ENCODE data around the gene CNN3. TPM values are rescaled to one million over a fixed set of nuclear protein-coding genes. Genes with fewer than 3 reads are reported as not detected.

Gene CNN3
- polyA plus RNA-seq, 2 of the 4 experiments (the other 2 are of a cell fraction) = 61.6 to 83.4 TPM

DNA sequence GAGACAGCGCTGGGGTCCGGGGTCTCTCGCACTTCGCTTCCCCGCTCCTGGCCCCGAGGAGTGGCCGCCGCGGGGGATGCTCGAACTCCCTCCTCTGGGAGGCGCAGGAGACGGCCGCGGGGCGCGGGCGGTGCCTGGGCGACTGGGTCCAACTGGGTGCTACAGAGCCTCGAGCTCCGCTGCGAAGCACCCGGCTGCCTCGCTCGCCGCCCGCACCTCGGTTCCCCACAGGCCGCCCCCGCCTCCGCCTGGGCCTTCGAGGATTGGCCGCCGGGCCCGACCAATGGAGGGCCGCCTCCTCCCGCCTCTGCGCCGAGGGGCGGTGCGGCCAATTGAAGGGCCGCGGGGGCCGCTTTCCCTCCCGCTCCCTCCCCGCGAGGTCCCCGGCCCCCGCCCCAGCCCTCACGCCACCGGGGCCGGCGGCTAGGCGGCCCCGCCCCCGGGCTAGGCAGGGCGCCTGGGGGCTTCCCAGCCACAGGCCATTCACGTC, at the start of gene CNN3 (continued):
- TF ChIP-seq HOXA7 (CRISPR knock-in tag; IDR thresholded peaks at IDR 0.05) (no peak), ZC3H11A (IDR thresholded peaks at IDR 0.05) (no peak), SMC3 (IDR thresholded peaks at IDR 0.05) (no peak), MYC (IDR thresholded peaks at IDR 0.05; ENCODE audit: borderline replicate concordance, low read length) (no peak), CEBPB (IDR thresholded peaks at IDR 0.05) (no peak)
- TF ChIP-seq, protein P1, sequence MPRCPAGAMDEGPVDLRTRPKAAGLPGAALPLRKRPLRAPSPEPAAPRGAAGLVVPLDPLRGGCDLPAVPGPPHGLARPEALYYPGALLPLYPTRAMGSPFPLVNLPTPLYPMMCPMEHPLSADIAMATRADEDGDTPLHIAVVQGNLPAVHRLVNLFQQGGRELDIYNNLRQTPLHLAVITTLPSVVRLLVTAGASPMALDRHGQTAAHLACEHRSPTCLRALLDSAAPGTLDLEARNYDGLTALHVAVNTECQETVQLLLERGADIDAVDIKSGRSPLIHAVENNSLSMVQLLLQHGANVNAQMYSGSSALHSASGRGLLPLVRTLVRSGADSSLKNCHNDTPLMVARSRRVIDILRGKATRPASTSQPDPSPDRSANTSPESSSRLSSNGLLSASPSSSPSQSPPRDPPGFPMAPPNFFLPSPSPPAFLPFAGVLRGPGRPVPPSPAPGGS (IDR thresholded peaks at IDR 0.05) = peak; percentile 54; the same call in 1 of the 3 replicates

DNA sequence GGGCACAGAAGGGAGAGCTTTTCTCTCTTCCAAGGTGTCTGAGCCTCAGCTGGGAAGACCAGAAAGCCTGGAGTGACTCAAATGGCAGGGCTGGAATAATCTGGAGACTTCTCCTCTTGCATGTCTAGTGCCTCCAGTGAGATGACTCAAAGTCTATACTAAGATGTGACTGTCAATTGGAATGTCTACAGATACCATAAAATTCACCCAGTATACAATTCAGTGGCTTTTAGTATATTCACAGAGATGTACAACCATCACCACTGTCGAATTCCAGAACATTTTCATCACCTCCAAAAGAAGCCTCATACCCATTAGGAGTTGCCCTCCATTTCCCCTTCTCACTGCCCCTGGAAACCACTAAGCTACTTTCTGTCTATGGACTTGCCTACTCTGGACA, 47.9 kb upstream of the CNN3 start:
- CTCF ChIA-PET = interaction anchor here (1.0 kb wide), 1 partner anchor 67 kb away, joined by 3 read pairs; no protein-coding TSS in a partner anchor
- Histone ChIP-seq H3K4me3 (no peak overlapping the region), H3K9me3 (no peaks in the 10 kb centered on the region), H3K27ac (no peak overlapping the region; a peak in 1 of 6 replicates), H3K4me1 (peaks cover 16% of the 10 kb centered on the region), H3K4me2 (no peak overlapping the region)
- WGBS (ENCODE audit: missing lambda C conversion rate) = 40% methylated on average over 1 of the region's 1 CpG
- POLR2A ChIA-PET = no interaction called here
- DNase-seq (ENCODE audit: low read depth in 1 of 2, low spot score in 1 of 2) (no peak), FAIRE-seq (no peak), ATAC-seq (peak in 1 of 2 experiments; percentile 50; a peak in 2 of 6 replicates)
- no peak for TF ChIP-seq RNF2 (IDR thresholded peaks at IDR 0.05; ENCODE audit: borderline replicate concordance, low read depth)

DNA sequence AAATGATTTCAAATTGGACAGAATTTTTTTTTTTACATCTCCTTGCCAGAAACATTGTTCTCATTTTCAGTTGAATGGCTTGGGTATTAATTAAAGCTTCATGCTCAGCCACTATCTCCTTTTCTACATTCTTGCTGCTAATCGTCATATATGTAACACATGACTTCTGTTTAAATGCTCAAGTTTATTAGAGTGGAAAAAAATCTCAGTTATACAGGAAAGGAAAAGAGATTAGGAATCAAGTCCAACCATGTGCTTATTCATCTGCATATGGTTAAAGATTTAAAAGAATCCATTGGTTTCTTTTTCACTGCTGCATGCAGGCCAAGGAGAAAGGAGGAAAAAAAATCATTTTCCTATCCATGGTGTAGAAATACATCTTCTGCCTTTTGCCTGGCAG, 47.3 kb upstream of the CNN3 start:
- no peak for ATAC-seq
- no peak overlapping the region for H3K4me2 ChIP-seq
- TF ChIP-seq RNF2 (IDR thresholded peaks at IDR 0.05; ENCODE audit: borderline replicate concordance, low read depth) (no peak), TFCP2L1 (CRISPR knock-in tag; IDR thresholded peaks at IDR 0.05) (no peak), BHLHE40 (IDR thresholded peaks at IDR 0.05; ENCODE audit: low read depth, low read length) (no peak), KDM5A (IDR thresholded peaks at IDR 0.05) (no peak), HOXA7 (CRISPR knock-in tag; IDR thresholded peaks at IDR 0.05) (no peak), POLR2A (IDR thresholded peaks at IDR 0.05; ENCODE audit: low read length) (no peak), FOSL2 (IDR thresholded peaks at IDR 0.05) (no peak), FOSL2 (CRISPR knock-in tag; IDR thresholded peaks at IDR 0.05) (no peak), ZSCAN20 (CRISPR knock-in tag; IDR thresholded peaks at IDR 0.05) (no peak), RAD21 (conservative IDR thresholded peaks at IDR 0.05 in 1 of 2, IDR thresholded peaks at IDR 0.05 in 1 of 2) (no peak), JUNB (IDR thresholded peaks at IDR 0.05) (no peak)
- TF ChIP-seq, protein P2, sequence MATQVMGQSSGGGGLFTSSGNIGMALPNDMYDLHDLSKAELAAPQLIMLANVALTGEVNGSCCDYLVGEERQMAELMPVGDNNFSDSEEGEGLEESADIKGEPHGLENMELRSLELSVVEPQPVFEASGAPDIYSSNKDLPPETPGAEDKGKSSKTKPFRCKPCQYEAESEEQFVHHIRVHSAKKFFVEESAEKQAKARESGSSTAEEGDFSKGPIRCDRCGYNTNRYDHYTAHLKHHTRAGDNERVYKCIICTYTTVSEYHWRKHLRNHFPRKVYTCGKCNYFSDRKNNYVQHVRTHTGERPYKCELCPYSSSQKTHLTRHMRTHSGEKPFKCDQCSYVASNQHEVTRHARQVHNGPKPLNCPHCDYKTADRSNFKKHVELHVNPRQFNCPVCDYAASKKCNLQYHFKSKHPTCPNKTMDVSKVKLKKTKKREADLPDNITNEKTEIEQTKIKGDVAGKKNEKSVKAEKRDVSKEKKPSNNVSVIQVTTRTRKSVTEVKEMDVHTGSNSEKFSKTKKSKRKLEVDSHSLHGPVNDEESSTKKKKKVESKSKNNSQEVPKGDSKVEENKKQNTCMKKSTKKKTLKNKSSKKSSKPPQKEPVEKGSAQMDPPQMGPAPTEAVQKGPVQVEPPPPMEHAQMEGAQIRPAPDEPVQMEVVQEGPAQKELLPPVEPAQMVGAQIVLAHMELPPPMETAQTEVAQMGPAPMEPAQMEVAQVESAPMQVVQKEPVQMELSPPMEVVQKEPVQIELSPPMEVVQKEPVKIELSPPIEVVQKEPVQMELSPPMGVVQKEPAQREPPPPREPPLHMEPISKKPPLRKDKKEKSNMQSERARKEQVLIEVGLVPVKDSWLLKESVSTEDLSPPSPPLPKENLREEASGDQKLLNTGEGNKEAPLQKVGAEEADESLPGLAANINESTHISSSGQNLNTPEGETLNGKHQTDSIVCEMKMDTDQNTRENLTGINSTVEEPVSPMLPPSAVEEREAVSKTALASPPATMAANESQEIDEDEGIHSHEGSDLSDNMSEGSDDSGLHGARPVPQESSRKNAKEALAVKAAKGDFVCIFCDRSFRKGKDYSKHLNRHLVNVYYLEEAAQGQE (IDR thresholded peaks at IDR 0.05) = no peak
- ChIA-PET CTCF (interaction anchor here (0.6 to 1.5 kb wide), 3 partner anchors 68 to 259 kb away, joined by 3 to 5 read pairs (median 3); no protein-coding TSS in a partner anchor), POLR2A (no interaction called here)
- no peak overlapping the region for H3K4me3 ChIP-seq
- no peak for FAIRE-seq
- no peak overlapping the region; a peak in 1 of 6 replicates for H3K27ac ChIP-seq
- no peak for DNase-seq (ENCODE audit: low read depth in 1 of 2, low spot score in 1 of 2)
- no peaks in the 10 kb centered on the region for H3K9me3 ChIP-seq
- 88% methylated on average over 1 of the region's 1 CpG for WGBS (ENCODE audit: missing lambda C conversion rate)
- H3K4me1 ChIP-seq = peaks cover 16% of the 10 kb centered on the region

Data from A549 (cell line).